Measurements from ENCODE around the gene GNPAT. TPM values are rescaled to one million over a fixed set of nuclear protein-coding genes. Genes with fewer than 3 reads are reported as not detected.

GNPAT gene
- total RNA-seq, 1 experiment from 2014 or later, result 32.8 TPM

- no peak overlapping the region for H3K4me3 Mint-ChIP-seq
- DNase-seq (ENCODE audit: low spot score) (no peak), ATAC-seq (no peak)
- no peak overlapping the region for H3K27ac Mint-ChIP-seq
- no peaks in the 10 kb centered on the region for H3K27me3 Mint-ChIP-seq (ENCODE audit: low read depth)
- POLR2A ChIA-PET, result no interaction called here
- H3K9me3 Mint-ChIP-seq, result no peaks in the 10 kb centered on the region
- peaks cover 15% of the 10 kb centered on the region for H3K4me1 Mint-ChIP-seq
- peaks cover 9% of the 10 kb centered on the region for H3K36me3 Mint-ChIP-seq
- TF ChIP-seq SOX15 (CRISPR knock-in tag; IDR thresholded peaks at IDR 0.05) (no peak), ZNF416 (CRISPR knock-in tag; IDR thresholded peaks at IDR 0.05) (no peak), TEAD1 (CRISPR knock-in tag; IDR thresholded peaks at IDR 0.05) (no peak), ZNF425 (CRISPR knock-in tag; conservative IDR thresholded peaks at IDR 0.05) (no peak), ZNF423 (CRISPR knock-in tag; IDR thresholded peaks at IDR 0.05) (no peak), NFATC4 (CRISPR knock-in tag; IDR thresholded peaks at IDR 0.05) (no peak)
- CTCF ChIA-PET, result no interaction called here
These were observed 2.7 kb upstream of the GNPAT start for GRCh38 chr1:231238298-231238697.

GRCh38 chr1:231240531-231240882 is 505 bp upstream of the GNPAT start:
- H3K9me3 Mint-ChIP-seq, result no peaks in the 10 kb centered on the region
- peak overlapping the region; percentile 86 for H3K27ac Mint-ChIP-seq
- H3K27me3 Mint-ChIP-seq (ENCODE audit: low read depth), result no peaks in the 10 kb centered on the region
- ChIA-PET POLR2A (no interaction called here), CTCF (no interaction called here)
- no peak for TF ChIP-seq GTF2I (CRISPR knock-in tag; conservative IDR thresholded peaks at IDR 0.05)
- no peak for TF ChIP-seq ETV6 (CRISPR knock-in tag; IDR thresholded peaks at IDR 0.05)
- TF ChIP-seq SMAD4 (CRISPR knock-in tag; IDR thresholded peaks at IDR 0.05), result no peak
- TF ChIP-seq PREB (CRISPR knock-in tag; IDR thresholded peaks at IDR 0.05; ENCODE audit: borderline replicate concordance), result no peak
- no peak for TF ChIP-seq ZMAT4 (CRISPR knock-in tag; IDR thresholded peaks at IDR 0.05)
- TF ChIP-seq CBFB (CRISPR knock-in tag; IDR thresholded peaks at IDR 0.05; ENCODE audit: low read depth), result no peak
- no peak for TF ChIP-seq PRRX2 (CRISPR knock-in tag; IDR thresholded peaks at IDR 0.05)
- no peak for TF ChIP-seq TCF7 (CRISPR knock-in tag; IDR thresholded peaks at IDR 0.05; ENCODE audit: low read depth)
- TF ChIP-seq ATF2 (CRISPR knock-in tag; IDR thresholded peaks at IDR 0.05; ENCODE audit: borderline replicate concordance, low read depth), result no peak
- peaks cover 15% of the 10 kb centered on the region for H3K4me1 Mint-ChIP-seq
- peaks cover 9% of the 10 kb centered on the region for H3K36me3 Mint-ChIP-seq
- DNase-seq (ENCODE audit: low spot score), result no peak
- H3K4me3 Mint-ChIP-seq, result peak overlapping the region; percentile 96
- ATAC-seq, result peak; percentile 7; the same call in 1 of the 2 replicates

GRCh38 chr1:231241750-231242149 is 738 bp downstream of the GNPAT start:
- Mint-ChIP-seq H3K4me3 (peak overlapping the region; percentile 96), H3K4me1 (peaks cover 15% of the 10 kb centered on the region), H3K36me3 (peaks cover 9% of the 10 kb centered on the region), H3K27ac (peak overlapping the region; percentile 65; the same call in 1 of the 2 replicates), H3K9me3 (no peaks in the 10 kb centered on the region), H3K27me3 (ENCODE audit: low read depth) (no peaks in the 10 kb centered on the region)
- ATAC-seq (peak; percentile 38), DNase-seq (ENCODE audit: low spot score) (no peak)
- ChIA-PET CTCF (interaction anchor here (1.2 kb wide), 2 partner anchors 10 to 96 kb away, joined by 3 read pairs; partner anchors contain the start of genes EXOC8 and SPRTN), POLR2A (no interaction called here)
- TF ChIP-seq PREB (CRISPR knock-in tag; IDR thresholded peaks at IDR 0.05; ENCODE audit: borderline replicate concordance) (no peak), IRF1 (CRISPR knock-in tag; IDR thresholded peaks at IDR 0.05) (no peak), FOXP4 (CRISPR knock-in tag; IDR thresholded peaks at IDR 0.05) (no peak), ATF2 (CRISPR knock-in tag; IDR thresholded peaks at IDR 0.05; ENCODE audit: borderline replicate concordance, low read depth) (no peak)
